Measurements from ENCODE around the gene OMP. TPM values are rescaled to one million over a fixed set of nuclear protein-coding genes. Genes with fewer than 3 reads are reported as not detected.

The OMP gene
- total and polyA plus RNA-seq, 3 experiments from 2014 or later = not detected

- peak in 1 of 5 donors; percentile 16 for DNase-seq
- Histone ChIP-seq H3K27ac (ENCODE audit: low read depth, low read length) (no peak overlapping the region), H3K27me3 (ENCODE audit: insufficient read depth, low read length, poor library complexity, severe bottlenecking) (no peaks in the 10 kb centered on the region), H3K9me3 (ENCODE audit: low read length) (no peaks in the 10 kb centered on the region), H3K4me1 (ENCODE audit: insufficient read depth, low read length) (peaks cover 18% of the 10 kb centered on the region), H3K36me3 (ENCODE audit: insufficient read depth, low read length) (no peaks in the 10 kb centered on the region), H3K4me3 (ENCODE audit: low read length) (no peak overlapping the region)
- ChIA-PET CTCF (no interaction called here), POLR2A (no interaction called here)
- no peak overlapping the region for H3K4me3 Mint-ChIP-seq
- H3K27ac Mint-ChIP-seq = peak overlapping the region in 1 of 8 donors; percentile 65
- H3K27me3 Mint-ChIP-seq = peaks cover 0 to 1% of the 10 kb centered on the region in 2 donors
- no peaks in the 10 kb centered on the region for H3K36me3 Mint-ChIP-seq
- H3K4me1 Mint-ChIP-seq = peaks cover 12 to 22% (median 16%) of the 10 kb centered on the region in 3 donors
- H3K9me3 Mint-ChIP-seq = no peaks in the 10 kb centered on the region
Measured at GRCh38 chr11:77086521-77087472, 15.8 kb upstream of the OMP start.

GRCh38 chr11:77087723-77088225 lies 14.9 kb upstream of the OMP start:
- no peaks in the 10 kb centered on the region for H3K27me3 ChIP-seq (ENCODE audit: insufficient read depth, low read length, poor library complexity, severe bottlenecking)
- Mint-ChIP-seq H3K27me3 (peaks cover 0 to 1% of the 10 kb centered on the region in 2 donors), H3K4me1 (peaks cover 4 to 12% (median 6%) of the 10 kb centered on the region in 3 donors), H3K36me3 (no peaks in the 10 kb centered on the region), H3K4me3 (no peak overlapping the region), H3K9me3 (no peaks in the 10 kb centered on the region), H3K27ac (no peak overlapping the region)
- peaks cover 8% of the 10 kb centered on the region for H3K4me1 ChIP-seq (ENCODE audit: insufficient read depth, low read length)
- H3K9me3 ChIP-seq (ENCODE audit: low read length) = no peaks in the 10 kb centered on the region
- no peak overlapping the region for H3K4me3 ChIP-seq (ENCODE audit: low read length)
- CTCF ChIA-PET = no interaction called here
- POLR2A ChIA-PET = no interaction called here
- no peaks in the 10 kb centered on the region for H3K36me3 ChIP-seq (ENCODE audit: insufficient read depth, low read length)
- H3K27ac ChIP-seq (ENCODE audit: low read depth, low read length) = no peak overlapping the region
- DNase-seq = no peak

- no peaks in the 10 kb centered on the region for H3K27me3 ChIP-seq (ENCODE audit: insufficient read depth, low read length, poor library complexity, severe bottlenecking)
- no peaks in the 10 kb centered on the region for H3K36me3 ChIP-seq (ENCODE audit: insufficient read depth, low read length)
- H3K9me3 Mint-ChIP-seq = no peaks in the 10 kb centered on the region
- no peak overlapping the region for H3K27ac Mint-ChIP-seq
- no peaks in the 10 kb centered on the region for H3K36me3 Mint-ChIP-seq
- peaks cover 0 to 6% (median 4%) of the 10 kb centered on the region in 3 donors for H3K4me1 Mint-ChIP-seq
- H3K4me1 ChIP-seq (ENCODE audit: insufficient read depth, low read length) = peaks cover 2% of the 10 kb centered on the region
- peaks cover 0 to 1% of the 10 kb centered on the region in 2 donors for H3K27me3 Mint-ChIP-seq
- H3K4me3 ChIP-seq (ENCODE audit: low read length) = no peak overlapping the region
- DNase-seq = no peak
- POLR2A ChIA-PET = no interaction called here
- no peak overlapping the region for H3K4me3 Mint-ChIP-seq
- CTCF ChIA-PET = interaction anchor here (0.9 to 5.2 kb wide), 3 partner anchors 22 to 40 kb away, joined by 3 to 75 read pairs (median 5); partner anchors contain the start of genes CAPN5 and MYO7A
- no peaks in the 10 kb centered on the region for H3K9me3 ChIP-seq (ENCODE audit: low read length)
- no peak overlapping the region for H3K27ac ChIP-seq (ENCODE audit: low read depth, low read length)
Measured at GRCh38 chr11:77088236-77089003, 14.2 kb upstream of the OMP start.

GRCh38 chr11:77089004-77089545 lies 13.6 kb upstream of the OMP start:
- Histone ChIP-seq H3K9me3 (ENCODE audit: low read length) (no peaks in the 10 kb centered on the region), H3K4me1 (ENCODE audit: insufficient read depth, low read length) (no peaks in the 10 kb centered on the region), H3K4me3 (ENCODE audit: low read length) (no peak overlapping the region), H3K27me3 (ENCODE audit: insufficient read depth, low read length, poor library complexity, severe bottlenecking) (no peaks in the 10 kb centered on the region), H3K36me3 (ENCODE audit: insufficient read depth, low read length) (no peaks in the 10 kb centered on the region), H3K27ac (ENCODE audit: low read depth, low read length) (no peak overlapping the region)
- Mint-ChIP-seq H3K4me1 (peaks cover 0 to 4% (median 4%) of the 10 kb centered on the region in 3 donors), H3K27ac (no peak overlapping the region), H3K9me3 (no peaks in the 10 kb centered on the region), H3K4me3 (no peak overlapping the region), H3K36me3 (no peaks in the 10 kb centered on the region), H3K27me3 (peaks cover 0 to 1% of the 10 kb centered on the region in 2 donors)
- ChIA-PET CTCF (interaction anchor here (0.9 to 5.2 kb wide), 5 partner anchors 17 to 44 kb away, joined by 3 to 75 read pairs (median 19); partner anchors contain the start of genes CAPN5 and MYO7A), POLR2A (interaction anchor here (0.6 kb wide), 1 partner anchor 42 kb away, joined by 3 read pairs; no protein-coding TSS in a partner anchor)
- DNase-seq = no peak

GRCh38 chr11:77090046-77090372 lies 12.6 kb upstream of the OMP start:
- DNase-seq = no peak
- H3K4me1 Mint-ChIP-seq = peaks cover 0 to 4% (median 4%) of the 10 kb centered on the region in 3 donors
- POLR2A ChIA-PET = no interaction called here
- CTCF ChIA-PET = interaction anchor here (0.6 to 5.2 kb wide), 11 partner anchors 16 to 170 kb away, joined by 3 to 75 read pairs (median 18); partner anchors contain the start of gene MYO7A
- no peak overlapping the region for H3K4me3 Mint-ChIP-seq
- Histone ChIP-seq H3K36me3 (ENCODE audit: insufficient read depth, low read length) (no peaks in the 10 kb centered on the region), H3K9me3 (ENCODE audit: low read length) (no peaks in the 10 kb centered on the region), H3K27ac (ENCODE audit: low read depth, low read length) (no peak overlapping the region), H3K27me3 (ENCODE audit: insufficient read depth, low read length, poor library complexity, severe bottlenecking) (no peaks in the 10 kb centered on the region), H3K4me1 (ENCODE audit: insufficient read depth, low read length) (no peaks in the 10 kb centered on the region), H3K4me3 (ENCODE audit: low read length) (no peak overlapping the region)
- H3K27me3 Mint-ChIP-seq = peaks cover 0 to 1% of the 10 kb centered on the region in 2 donors
- no peaks in the 10 kb centered on the region for H3K9me3 Mint-ChIP-seq
- H3K27ac Mint-ChIP-seq = no peak overlapping the region
- no peaks in the 10 kb centered on the region for H3K36me3 Mint-ChIP-seq

GRCh38 chr11:77090373-77091111 lies 12.1 kb upstream of the OMP start:
- no peaks in the 10 kb centered on the region for H3K9me3 Mint-ChIP-seq
- no peak overlapping the region for H3K27ac Mint-ChIP-seq
- H3K4me3 Mint-ChIP-seq = no peak overlapping the region
- Histone ChIP-seq H3K9me3 (ENCODE audit: low read length) (no peaks in the 10 kb centered on the region), H3K4me1 (ENCODE audit: insufficient read depth, low read length) (no peaks in the 10 kb centered on the region), H3K4me3 (ENCODE audit: low read length) (no peak overlapping the region), H3K36me3 (ENCODE audit: insufficient read depth, low read length) (no peaks in the 10 kb centered on the region), H3K27me3 (ENCODE audit: insufficient read depth, low read length, poor library complexity, severe bottlenecking) (no peaks in the 10 kb centered on the region), H3K27ac (ENCODE audit: low read depth, low read length) (no peak overlapping the region)
- ChIA-PET CTCF (interaction anchor here (0.6 to 5.2 kb wide), 18 partner anchors 8 to 368 kb away, joined by 3 to 75 read pairs (median 12); partner anchors contain the start of gene MYO7A), POLR2A (interaction anchor here (1.4 kb wide), 1 partner anchor 43 kb away, joined by 5 read pairs; no protein-coding TSS in a partner anchor)
- H3K4me1 Mint-ChIP-seq = peaks cover 0 to 4% (median 4%) of the 10 kb centered on the region in 3 donors
- H3K27me3 Mint-ChIP-seq = peaks cover 0 to 1% of the 10 kb centered on the region in 2 donors
- DNase-seq = no peak
- no peaks in the 10 kb centered on the region for H3K36me3 Mint-ChIP-seq

All from CD8-positive, alpha-beta memory T cell (primary cell).